ENCODE data around the gene PDGFA.

The PDGFA gene

DNA sequence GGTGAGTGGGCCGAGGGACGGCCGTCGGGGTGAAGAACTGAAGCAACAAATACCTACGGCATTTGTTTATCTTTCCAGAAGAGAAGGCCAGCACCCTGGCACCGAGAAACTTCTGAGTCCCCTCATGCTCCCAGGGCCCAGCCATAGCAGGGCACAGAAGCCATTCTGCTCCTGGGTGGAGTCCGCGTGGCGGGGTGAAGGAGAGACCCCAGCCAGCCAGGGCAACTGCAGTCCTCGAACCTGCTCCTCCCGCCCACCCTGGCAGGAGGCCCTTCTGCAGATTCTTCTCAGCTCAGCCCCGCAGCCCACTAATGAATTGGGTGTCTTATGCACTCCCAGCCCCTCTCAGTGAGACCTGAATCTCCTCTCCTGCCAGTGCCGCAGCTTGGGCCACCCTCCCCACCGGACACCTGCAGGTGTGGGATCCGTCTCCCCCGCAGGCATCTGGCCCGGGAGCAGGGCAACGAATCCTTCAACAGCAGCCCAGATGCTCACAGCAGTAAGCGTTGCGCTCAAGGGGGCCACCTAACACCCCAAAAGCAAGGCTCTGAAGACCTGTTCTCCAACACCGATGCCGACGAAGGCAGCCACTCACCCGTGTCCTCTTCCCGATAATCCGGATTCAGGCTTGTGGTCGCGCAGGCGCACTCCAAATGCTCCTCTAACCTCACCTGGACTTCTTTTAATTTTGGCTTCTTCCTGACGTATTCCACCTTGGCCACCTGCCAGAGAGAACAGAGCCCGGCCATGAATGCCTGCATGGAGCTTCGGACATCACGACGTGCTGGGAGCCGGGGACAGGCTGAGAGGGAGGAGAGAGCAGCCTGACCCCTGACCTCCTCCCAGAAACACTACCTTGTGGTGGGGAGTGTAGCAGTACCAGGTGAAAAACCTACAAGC lies 18.9 kb downstream of the PDGFA start:
- TF ChIP-seq, protein P1, sequence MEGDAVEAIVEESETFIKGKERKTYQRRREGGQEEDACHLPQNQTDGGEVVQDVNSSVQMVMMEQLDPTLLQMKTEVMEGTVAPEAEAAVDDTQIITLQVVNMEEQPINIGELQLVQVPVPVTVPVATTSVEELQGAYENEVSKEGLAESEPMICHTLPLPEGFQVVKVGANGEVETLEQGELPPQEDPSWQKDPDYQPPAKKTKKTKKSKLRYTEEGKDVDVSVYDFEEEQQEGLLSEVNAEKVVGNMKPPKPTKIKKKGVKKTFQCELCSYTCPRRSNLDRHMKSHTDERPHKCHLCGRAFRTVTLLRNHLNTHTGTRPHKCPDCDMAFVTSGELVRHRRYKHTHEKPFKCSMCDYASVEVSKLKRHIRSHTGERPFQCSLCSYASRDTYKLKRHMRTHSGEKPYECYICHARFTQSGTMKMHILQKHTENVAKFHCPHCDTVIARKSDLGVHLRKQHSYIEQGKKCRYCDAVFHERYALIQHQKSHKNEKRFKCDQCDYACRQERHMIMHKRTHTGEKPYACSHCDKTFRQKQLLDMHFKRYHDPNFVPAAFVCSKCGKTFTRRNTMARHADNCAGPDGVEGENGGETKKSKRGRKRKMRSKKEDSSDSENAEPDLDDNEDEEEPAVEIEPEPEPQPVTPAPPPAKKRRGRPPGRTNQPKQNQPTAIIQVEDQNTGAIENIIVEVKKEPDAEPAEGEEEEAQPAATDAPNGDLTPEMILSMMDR (IDR thresholded peaks at IDR 0.05; ENCODE audit: insufficient read depth, low read depth, low read length, missing control alignments), result no peak
- H3K4me3 ChIP-seq (ENCODE audit: low read length), result no peak overlapping the region

DNA sequence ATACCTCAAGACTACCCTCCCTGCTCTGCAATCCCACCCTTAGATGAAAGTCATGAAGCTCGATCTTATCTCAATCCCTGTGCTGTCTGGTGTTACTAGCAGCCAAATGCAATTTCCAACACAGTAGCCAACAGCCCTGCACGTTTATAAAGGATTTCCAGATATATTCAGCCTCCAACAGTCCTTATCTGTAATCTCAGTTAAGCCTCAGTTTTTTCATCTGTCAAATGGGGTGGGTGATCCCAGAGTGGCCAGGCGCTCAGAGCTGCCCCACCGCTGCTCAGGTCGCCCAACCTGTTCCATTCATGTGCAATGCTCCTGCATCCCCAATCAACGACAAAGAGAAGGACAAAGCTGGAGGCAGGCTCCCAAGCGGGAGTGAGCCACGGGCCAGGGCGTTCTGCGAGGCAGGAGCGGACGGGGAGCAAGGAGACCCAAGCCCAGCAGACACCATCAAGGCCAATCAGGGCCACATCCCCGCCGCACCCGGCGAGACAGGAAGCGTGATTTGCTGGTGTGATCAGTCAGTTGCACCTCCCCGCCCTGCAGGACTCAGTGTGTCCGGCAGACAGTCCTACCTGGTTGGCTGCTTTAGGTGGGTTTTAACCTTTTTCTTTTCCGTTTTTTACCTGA lies 19.7 kb downstream of the PDGFA start:
- no peak for DNase-seq (ENCODE audit: low read depth)
- H3K4me3 ChIP-seq (ENCODE audit: low read length), result no peak overlapping the region
- TF ChIP-seq, protein P1 (IDR thresholded peaks at IDR 0.05; ENCODE audit: insufficient read depth, low read depth, low read length, missing control alignments), result no peak

More for the DNA sequence above, 18.9 kb downstream of the PDGFA start:
- DNase-seq (ENCODE audit: low read depth), result no peak

DNA sequence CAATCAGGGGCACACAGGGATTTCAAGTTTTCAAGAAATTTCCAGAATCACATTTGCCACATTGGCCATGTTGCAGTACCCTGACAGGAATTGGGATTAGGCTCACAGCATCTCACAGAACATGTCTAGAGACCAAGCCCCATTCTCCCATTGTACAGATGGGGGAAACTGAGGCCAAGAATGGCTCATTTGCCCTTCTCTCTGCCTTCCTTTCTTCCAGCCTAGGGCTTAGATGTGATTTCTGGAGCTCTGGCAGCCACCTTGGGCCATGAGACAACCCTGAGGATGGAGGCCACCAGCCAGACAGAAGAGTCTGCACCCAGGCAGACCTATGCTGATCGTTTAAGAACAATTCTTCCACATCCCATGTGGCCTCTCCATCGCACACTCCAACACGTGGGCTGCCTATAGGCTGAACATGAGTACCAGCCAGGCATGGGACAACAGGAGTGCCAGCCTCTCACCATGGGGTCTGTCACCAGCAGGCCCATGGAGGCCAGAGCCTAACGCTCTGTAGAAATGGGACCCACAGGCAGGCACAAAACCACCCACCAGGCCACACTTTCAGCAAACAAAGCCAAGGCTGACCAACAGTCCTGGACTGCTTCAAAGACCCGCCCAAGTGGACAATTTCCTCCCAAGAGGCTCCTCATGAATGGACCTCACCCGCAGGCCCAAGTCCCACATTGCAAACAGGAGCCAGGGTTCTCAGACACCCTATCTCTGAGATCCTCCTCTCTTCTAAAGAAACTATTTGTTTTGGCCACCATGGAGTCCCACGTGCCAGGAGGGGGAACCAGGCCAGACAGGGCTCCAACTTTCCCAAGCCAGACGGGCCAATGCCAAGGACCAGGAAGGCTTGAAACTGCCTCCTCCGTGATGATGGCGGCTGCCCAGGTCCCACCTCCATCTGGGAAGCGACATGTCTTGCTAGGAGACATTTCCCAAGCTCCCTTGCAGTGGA lies 20.7 kb downstream of the PDGFA start:
- TF ChIP-seq, protein P1 (IDR thresholded peaks at IDR 0.05; ENCODE audit: insufficient read depth, low read depth, low read length, missing control alignments), result no peak
- no peak overlapping the region for H3K4me3 ChIP-seq (ENCODE audit: low read length)
- no peak for DNase-seq (ENCODE audit: low read depth)

DNA sequence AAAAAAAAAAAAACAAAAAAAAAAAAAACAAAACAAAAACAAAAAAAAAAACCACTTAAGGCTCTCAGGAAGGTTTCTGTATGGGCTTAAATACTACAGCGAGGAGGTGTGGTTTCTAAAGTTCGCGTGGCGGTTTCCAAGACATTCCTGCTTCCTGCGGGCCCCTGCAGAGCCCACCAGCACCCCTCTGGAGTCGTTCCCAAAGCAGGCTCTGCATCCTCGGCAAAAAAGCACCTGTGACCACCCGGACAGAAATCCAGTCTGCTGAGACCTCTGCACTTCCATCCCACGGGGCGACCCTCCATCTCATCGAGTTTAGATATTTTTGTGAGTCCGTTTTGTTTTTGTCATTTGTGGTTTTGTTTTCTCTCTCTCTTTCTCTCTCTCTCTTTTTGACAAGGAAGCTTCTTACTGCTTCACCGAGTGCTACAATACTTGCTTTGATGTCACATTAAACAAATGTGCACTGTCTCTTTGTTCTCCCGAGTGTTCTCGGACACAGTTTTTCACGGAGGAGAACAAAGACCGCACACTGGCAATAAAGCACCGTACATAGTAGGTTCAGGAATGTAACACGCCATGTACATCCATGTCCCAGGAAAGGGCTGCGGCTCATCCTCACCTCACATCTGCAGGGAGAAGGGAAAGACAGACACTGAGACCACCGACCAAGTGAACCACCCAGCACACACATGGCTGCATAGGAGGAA lies 21.5 kb downstream of the PDGFA start:
- TF ChIP-seq, protein P1 (IDR thresholded peaks at IDR 0.05; ENCODE audit: insufficient read depth, low read depth, low read length, missing control alignments), result no peak
- no peak overlapping the region for H3K4me3 ChIP-seq (ENCODE audit: low read length)
- DNase-seq (ENCODE audit: low read depth), result no peak

DNA sequence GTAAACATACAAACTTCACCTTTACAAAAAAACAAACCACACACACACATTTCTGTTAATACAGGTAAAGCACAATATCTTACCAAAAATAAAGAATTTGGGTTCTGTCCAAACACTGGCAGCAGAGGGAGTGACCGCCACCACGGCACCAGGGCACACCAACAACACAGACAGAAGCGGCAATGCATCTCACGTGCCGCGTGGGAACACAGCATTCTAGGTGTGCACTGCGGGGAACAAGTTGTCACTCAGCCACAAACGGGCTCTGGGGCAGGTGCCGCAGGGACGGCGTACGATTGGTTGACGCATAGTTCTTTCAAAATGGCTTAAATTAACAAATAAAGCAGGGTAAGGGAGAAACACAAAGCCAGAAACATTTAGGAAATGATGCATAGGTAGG lies 22.3 kb downstream of the PDGFA start:
- no peak overlapping the region for H3K4me3 ChIP-seq (ENCODE audit: low read length)
- TF ChIP-seq, protein P1 (IDR thresholded peaks at IDR 0.05; ENCODE audit: insufficient read depth, low read depth, low read length, missing control alignments), result no peak
- DNase-seq (ENCODE audit: low read depth), result no peak
